Esophagus squamous epithelium (tissue), 5 donors: ENCODE data around the gene EIF3I. TPM values are rescaled to one million over a fixed set of nuclear protein-coding genes. Genes with fewer than 3 reads are reported as not detected.

Source experiments
- DNase-seq: peaks from one replicate; lab custom pipeline; 2025; lab: John Stamatoyannopoulos, UW
- H3K27ac ChIP-seq, 4 donors: fragments of 200-600 bp; sonication (generic); one replicate each; pipeline ENCODE4 v1.5.1; 2016 to 2019; ENCODE audit warnings: mild to moderate bottlenecking in 1 of 4
- H3K27me3 ChIP-seq, 4 donors: fragments of 200-600 bp; sonication (generic); 1 replicate in 3 of 4; 2 replicates in 1 of 4; pipeline versions ENCODE4 v1.5.1 to v1.6.0; 2017 to 2021; ENCODE audit warnings: antibody characterized with exemption in 1 of 4
- H3K36me3 ChIP-seq, 3 donors: fragments of 200-600 bp; sonication (generic); one replicate each; pipeline ENCODE4 v1.5.1; 2016 to 2019
- H3K4me1 ChIP-seq, 3 donors: fragments of 200-600 bp; sonication (generic); one replicate each; pipeline ENCODE4 v1.5.1; 2017 to 2019
- H3K4me3 ChIP-seq, 4 donors: fragments of 200-600 bp; sonication (generic); 1 replicate in 3 of 4; 2 replicates in 1 of 4; pipeline ENCODE4 v1.5.1; 2016 to 2019; ENCODE audit warnings: mild to moderate bottlenecking in 2 of 4, moderate library complexity in 1 of 4
- H3K9me3 ChIP-seq, 3 donors: fragments of 200-600 bp; sonication (generic); one replicate each; pipeline ENCODE4 v1.5.1; 2016 to 2019
- CTCF ChIP-seq, 6 experiments: fragments of 450-650 bp in 4 of 6; fragments of 200-600 bp in 2 of 6; sonication (generic) in 2 of 6; IDR thresholded peaks; one replicate each; pipeline ENCODE4 v1.5.1; 2016 to 2019; ENCODE audit warnings: antibody characterized with exemption in 6 of 6, mild to moderate bottlenecking in 4 of 6, moderate library complexity in 4 of 6
- POLR2A ChIP-seq, 4 donors: fragments of 450-650 bp; IDR thresholded peaks; one replicate each; pipeline ENCODE4 v1.6.1; 2017; ENCODE audit warnings: antibody characterized with exemption in 4 of 4, mild to moderate bottlenecking in 4 of 4, moderate library complexity in 3 of 4
- WGBS, 2 donors: methylation state at CpG; one replicate each; pipeline ENCODE4 v1.1.5; 2018; 5-methylcytosine and 5-hydroxymethylcytosine counted together
- intact Hi-C: fragments of 100-400 bp; cut with DNase I; formaldehyde crosslinking; loops from one replicate; pipeline ENCODE4 v1.15.0; 2022
- total RNA-seq, 4 donors: library from RNA; depleted of rRNA; stranded (reverse); fragments of >200 nt; gene quantifications; one replicate each; pipeline ENCODE4 v1.1.0, GENCODE V29; 2016
- donor health status: DM: yes; HTN: yes; CAD: no.

The EIF3I gene
- total RNA-seq, 4 donors from 2014 or later: 143 to 220 (median 202) TPM

- WGBS, 2 donors: 60 to 65% methylated on average over 4 to 6 of the region's 6 CpGs
These were observed 24.4 kb upstream of the EIF3I start for GRCh38 chr1:32197837-32198236.

GRCh38 chr1:32198237-32199042 is 23.8 kb upstream of the EIF3I start:
- H3K27me3 ChIP-seq: no peaks in the 10 kb centered on the region
- no peak for DNase-seq
- no peaks in the 10 kb centered on the region for H3K9me3 ChIP-seq
- intact Hi-C loops: no loop called here
- H3K4me3 ChIP-seq: no peak overlapping the region
- peaks cover 29 to 51% (median 33%) of the 10 kb centered on the region in 3 donors for H3K36me3 ChIP-seq
- H3K4me1 ChIP-seq: peaks cover 7 to 40% (median 24%) of the 10 kb centered on the region in 3 donors
- TF ChIP-seq POLR2A (IDR thresholded peaks at IDR 0.05) (no peak), CTCF (IDR thresholded peaks at IDR 0.05) (no peak)
- WGBS, 2 donors: 75% methylated on average over 3 of the region's 3 CpGs
- no peak overlapping the region for H3K27ac ChIP-seq

More at GRCh38 chr1:32197837-32198236, 24.4 kb upstream of the EIF3I start:
- Histone ChIP-seq H3K4me1 (peaks cover 7 to 40% (median 24%) of the 10 kb centered on the region in 3 donors), H3K9me3 (no peaks in the 10 kb centered on the region), H3K27ac (no peak overlapping the region), H3K27me3 (no peaks in the 10 kb centered on the region), H3K36me3 (peaks cover 34 to 57% (median 35%) of the 10 kb centered on the region in 3 donors), H3K4me3 (no peak overlapping the region)
- no peak for DNase-seq
- intact Hi-C loops: no loop called here
- TF ChIP-seq POLR2A (IDR thresholded peaks at IDR 0.05): no peak

GRCh38 chr1:32199043-32199716 is 23.0 kb upstream of the EIF3I start:
- H3K36me3 ChIP-seq: peaks cover 21 to 43% (median 27%) of the 10 kb centered on the region in 3 donors
- TF ChIP-seq POLR2A (IDR thresholded peaks at IDR 0.05) (no peak), CTCF (IDR thresholded peaks at IDR 0.05) (no peak)
- DNase-seq: no peak
- no peak overlapping the region for H3K4me3 ChIP-seq
- no peaks in the 10 kb centered on the region for H3K27me3 ChIP-seq
- no CpG with 5 or more reads among the region's 4 CpGs for WGBS, 2 donors
- H3K4me1 ChIP-seq: peaks cover 7 to 40% (median 24%) of the 10 kb centered on the region in 3 donors
- intact Hi-C loops: no loop called here
- H3K9me3 ChIP-seq: no peaks in the 10 kb centered on the region
- H3K27ac ChIP-seq: peak overlapping the region in 3 of 4 donors; percentile 83 to 91 (median 87)

GRCh38 chr1:32199717-32200072 is 22.5 kb upstream of the EIF3I start:
- no peak for DNase-seq
- H3K4me3 ChIP-seq: peak overlapping the region in 2 of 4 donors; percentile 64 to 88

More at GRCh38 chr1:32199717-32200072, 22.5 kb upstream of the EIF3I start:
- H3K9me3 ChIP-seq: no peaks in the 10 kb centered on the region
- TF ChIP-seq CTCF (IDR thresholded peaks at IDR 0.05) (no peak), POLR2A (IDR thresholded peaks at IDR 0.05) (no peak)
- H3K4me1 ChIP-seq: peaks cover 7 to 44% (median 25%) of the 10 kb centered on the region in 3 donors
- peak overlapping the region; percentile 74 to 91 (median 85) for H3K27ac ChIP-seq
- intact Hi-C loops: no loop called here
- H3K27me3 ChIP-seq: no peaks in the 10 kb centered on the region
- H3K36me3 ChIP-seq: peaks cover 18 to 38% (median 22%) of the 10 kb centered on the region in 3 donors
- WGBS, 2 donors: 20 to 24% methylated on average over 2 to 4 of the region's 6 CpGs
